HepG2 (cell line): ENCODE measurements around the gene USP2. TPM values are rescaled to one million over a fixed set of nuclear protein-coding genes. Genes with fewer than 3 reads are reported as not detected.

Experiments used
- ATAD3A ChIP-seq: sonication (generic); formaldehyde crosslinking; IDR thresholded peaks from 2 replicates; pipeline ENCODE4 v1.4.0; 2020; ENCODE audit warnings: missing genetic modification reagents
- CCAR2 ChIP-seq: fragments of 200-400 bp; formaldehyde crosslinking; optimal IDR thresholded peaks from 2 replicates; pipeline ENCODE3; 2018; ENCODE audit warnings: low read depth, mild to moderate bottlenecking, low read length, moderate library complexity
- CEBPZ ChIP-seq: IDR thresholded peaks from 2 replicates; pipeline ENCODE4 v1.6.1; 2012; ENCODE audit warnings: low read length, improper control_type of control experiment
- CHD4 ChIP-seq: fragments of 200-600 bp; sonication (generic); IDR thresholded peaks from 2 replicates; pipeline ENCODE4 v1.7.0; 2017; ENCODE audit warnings: mild to moderate bottlenecking, low read length, borderline replicate concordance
- JUNB ChIP-seq: sonication (generic); formaldehyde crosslinking; IDR thresholded peaks from 2 replicates; pipeline ENCODE4 v1.8.0; 2022; ENCODE audit warnings: missing genetic modification reagents, mild to moderate bottlenecking, borderline replicate concordance
- NFKB2 ChIP-seq: sonication (generic); formaldehyde crosslinking; IDR thresholded peaks from 2 replicates; pipeline ENCODE4 v1.4.0; 2020; ENCODE audit warnings: missing genetic modification reagents, borderline replicate concordance
- POLR2AphosphoS5 ChIP-seq: IDR thresholded peaks from 2 replicates; pipeline ENCODE4 v1.6.1; 2012; ENCODE audit warnings: low read depth, low read length
- POLR2G ChIP-seq: fragments of 200-400 bp; formaldehyde crosslinking; IDR thresholded peaks from 2 replicates; pipeline ENCODE4 v1.6.1; 2018; ENCODE audit warnings: mild to moderate bottlenecking, low read depth, low read length, moderate library complexity
- REST ChIP-seq, 2 experiments: IDR thresholded peaks; 2 replicates each; pipeline ENCODE4 v1.6.1; 2011 to 2012; ENCODE audit warnings: low read length in 2 of 2, borderline replicate concordance in 1 of 2, low read depth in 1 of 2, mild to moderate bottlenecking in 1 of 2, moderate library complexity in 1 of 2
- TBX2 ChIP-seq: sonication (generic); formaldehyde crosslinking; IDR thresholded peaks from 2 replicates; pipeline ENCODE4 v1.5.0; 2020; ENCODE audit warnings: missing genetic modification reagents, mild to moderate bottlenecking, borderline replicate concordance
- ZNF296 ChIP-seq: sonication (generic); formaldehyde crosslinking; conservative IDR thresholded peaks from 2 replicates; pipeline ENCODE4 v1.5.0; 2020; ENCODE audit warnings: mild to moderate bottlenecking, missing genetic modification reagents
- ZNF333 ChIP-seq: sonication (generic); formaldehyde crosslinking; IDR thresholded peaks from 2 replicates; pipeline ENCODE4 v1.4.0; 2020; ENCODE audit warnings: mild to moderate bottlenecking, missing genetic modification reagents, borderline replicate concordance
- ZNF547 ChIP-seq: sonication (generic); formaldehyde crosslinking; IDR thresholded peaks from 2 replicates; pipeline ENCODE4 v1.5.1; 2020; ENCODE audit warnings: mild to moderate bottlenecking, missing genetic modification reagents
- ZNF772 ChIP-seq: sonication (generic); formaldehyde crosslinking; IDR thresholded peaks from 2 replicates; pipeline ENCODE4 v1.5.0; 2020; ENCODE audit warnings: mild to moderate bottlenecking, missing genetic modification reagents
- polyA plus RNA-seq, 8 experiments: library from polyadenylated mRNA; depleted of rRNA in 3 of 8; stranded (reverse) in 7 of 8; unstranded in 1 of 8; fragments of >200 nt; fragmentation: Illumina TruSeq in 4 of 8; extraction: Trizol in 4 of 8; gene quantifications; 2 replicates each; pipeline versions ENCODE4 v1.2.1 to v1.2.3, GENCODE V29; 2011 to 2016; ENCODE audit warnings: low read depth in 4 of 8, missing spikeins in 1 of 8, mixed read lengths in 1 of 8; ENCODE audit not compliant: insufficient read depth in 1 of 8
- total RNA-seq, 5 experiments: library from RNA; depleted of rRNA; stranded (reverse); fragments of >200 nt; fragmentation: Illumina TruSeq; extraction: Trizol; gene quantifications; 2 replicates each; pipeline ENCODE4 v1.2.3, GENCODE V29; 2016; ENCODE audit warnings: low read depth in 1 of 5
- TF ChIP-seq, protein P1 (sequence below): sonication (generic); formaldehyde crosslinking; IDR thresholded peaks from 2 replicates; pipeline ENCODE4 v1.5.0; 2020; ENCODE audit warnings: mild to moderate bottlenecking, missing genetic modification reagents
- TF ChIP-seq, protein P2 (sequence below): sonication (generic); formaldehyde crosslinking; IDR thresholded peaks from 2 replicates; pipeline ENCODE4 v1.4.0; 2020; ENCODE audit warnings: missing genetic modification reagents
- TF ChIP-seq, protein P3 (sequence below): sonication (generic); formaldehyde crosslinking; IDR thresholded peaks from 2 replicates; pipeline ENCODE4 v1.4.0; 2020; ENCODE audit warnings: missing genetic modification reagents

USP2 gene
- total and polyA plus RNA-seq, 2 of the 13 experiments (the other 11 are each of a cell fraction or from before 2014, with no cell fraction given) = 2.5 to 6.0 TPM

DNA sequence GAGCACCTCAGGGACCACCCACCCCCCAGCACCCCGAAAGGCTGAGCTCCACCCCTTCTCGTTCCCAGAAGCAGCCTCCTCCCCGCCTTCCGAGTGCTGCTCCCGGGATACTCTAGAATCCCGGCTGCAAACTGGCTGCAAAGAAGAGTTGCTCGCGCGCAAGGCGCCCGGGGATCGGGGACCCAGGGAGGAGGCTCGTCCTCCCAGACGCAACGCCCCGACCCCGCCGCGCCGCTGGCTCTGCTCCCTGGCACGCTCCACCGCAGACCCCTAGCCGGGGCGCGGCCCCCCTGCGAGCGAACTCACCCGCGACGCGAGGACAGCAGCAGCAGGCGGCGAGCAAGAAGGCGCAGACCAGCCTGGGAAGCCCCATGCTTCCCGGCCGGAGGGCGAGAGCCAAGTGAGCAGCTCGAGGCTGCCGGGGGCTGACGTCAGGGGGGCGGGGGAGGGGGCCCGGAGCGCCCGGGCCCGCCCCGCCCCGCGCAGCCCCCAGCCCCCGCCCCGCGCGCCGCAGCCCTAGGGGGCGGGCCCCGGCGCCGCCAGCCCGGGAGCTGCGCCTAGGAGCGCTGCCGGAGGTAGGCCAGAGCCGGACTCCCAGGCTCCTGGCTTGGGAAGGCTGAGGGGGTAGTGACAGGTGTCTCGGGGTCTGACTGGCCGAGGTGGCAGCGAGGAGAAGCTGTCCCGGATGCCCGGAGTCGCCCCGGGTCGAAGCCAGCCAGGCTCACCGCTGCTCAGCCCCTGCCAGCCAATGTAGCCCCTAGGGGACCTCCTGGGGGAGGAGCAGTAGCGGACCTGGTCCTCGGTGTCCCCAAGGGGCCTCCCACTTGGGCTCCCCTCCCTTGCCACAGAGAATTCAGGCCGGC, 64.5 kb downstream of the USP2 start, which contains the start of gene MCAM (continued):
- TF ChIP-seq, protein P1, sequence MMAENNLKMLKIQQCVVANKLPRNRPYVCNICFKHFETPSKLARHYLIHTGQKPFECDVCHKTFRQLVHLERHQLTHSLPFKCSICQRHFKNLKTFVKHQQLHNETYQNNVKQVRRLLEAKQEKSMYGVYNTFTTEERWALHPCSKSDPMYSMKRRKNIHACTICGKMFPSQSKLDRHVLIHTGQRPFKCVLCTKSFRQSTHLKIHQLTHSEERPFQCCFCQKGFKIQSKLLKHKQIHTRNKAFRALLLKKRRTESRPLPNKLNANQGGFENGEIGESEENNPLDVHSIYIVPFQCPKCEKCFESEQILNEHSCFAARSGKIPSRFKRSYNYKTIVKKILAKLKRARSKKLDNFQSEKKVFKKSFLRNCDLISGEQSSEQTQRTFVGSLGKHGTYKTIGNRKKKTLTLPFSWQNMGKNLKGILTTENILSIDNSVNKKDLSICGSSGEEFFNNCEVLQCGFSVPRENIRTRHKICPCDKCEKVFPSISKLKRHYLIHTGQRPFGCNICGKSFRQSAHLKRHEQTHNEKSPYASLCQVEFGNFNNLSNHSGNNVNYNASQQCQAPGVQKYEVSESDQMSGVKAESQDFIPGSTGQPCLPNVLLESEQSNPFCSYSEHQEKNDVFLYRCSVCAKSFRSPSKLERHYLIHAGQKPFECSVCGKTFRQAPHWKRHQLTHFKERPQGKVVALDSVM = peak; percentile 39; the same call in 1 of the 2 replicates
- TF ChIP-seq ZNF333 (CRISPR knock-in tag) (no peak), ATAD3A (CRISPR knock-in tag) (no peak), JUNB (CRISPR knock-in tag) (no peak), REST (IDR thresholded peaks at IDR 0.05; ENCODE audit: borderline replicate concordance in 1 of 2, low read depth in 1 of 2, low read length in 2 of 2) (no peak), POLR2AphosphoS5 (0 out of 2 replicates have a peak, but pooled peaks have one; percentile 37), CCAR2 (no peak), ZNF547 (CRISPR knock-in tag) (0 out of 2 replicates have a peak, but pooled peaks have one; percentile 41), CEBPZ (no peak), ZNF296 (CRISPR knock-in tag) (no peak), NFKB2 (CRISPR knock-in tag) (peak; percentile 12; the same call in 1 of the 2 replicates), ZNF772 (CRISPR knock-in tag) (peak; percentile 49; the same call in 1 of the 2 replicates), CHD4 (no peak), POLR2G (peak; percentile 46; the same call in 1 of the 2 replicates), TBX2 (CRISPR knock-in tag) (peak; percentile 58)
- TF ChIP-seq, protein P2, sequence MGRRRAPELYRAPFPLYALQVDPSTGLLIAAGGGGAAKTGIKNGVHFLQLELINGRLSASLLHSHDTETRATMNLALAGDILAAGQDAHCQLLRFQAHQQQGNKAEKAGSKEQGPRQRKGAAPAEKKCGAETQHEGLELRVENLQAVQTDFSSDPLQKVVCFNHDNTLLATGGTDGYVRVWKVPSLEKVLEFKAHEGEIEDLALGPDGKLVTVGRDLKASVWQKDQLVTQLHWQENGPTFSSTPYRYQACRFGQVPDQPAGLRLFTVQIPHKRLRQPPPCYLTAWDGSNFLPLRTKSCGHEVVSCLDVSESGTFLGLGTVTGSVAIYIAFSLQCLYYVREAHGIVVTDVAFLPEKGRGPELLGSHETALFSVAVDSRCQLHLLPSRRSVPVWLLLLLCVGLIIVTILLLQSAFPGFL (CRISPR knock-in tag) = no peak
- TF ChIP-seq, protein P3, sequence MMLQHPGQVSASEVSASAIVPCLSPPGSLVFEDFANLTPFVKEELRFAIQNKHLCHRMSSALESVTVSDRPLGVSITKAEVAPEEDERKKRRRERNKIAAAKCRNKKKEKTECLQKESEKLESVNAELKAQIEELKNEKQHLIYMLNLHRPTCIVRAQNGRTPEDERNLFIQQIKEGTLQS (CRISPR knock-in tag) = no peak
